ENCODE data around the gene PRDM16.

PRDM16 gene

GRCh38 chr1:3467096-3468036 lies 398.4 kb downstream of the PRDM16 start:
- TF ChIP-seq CTCF (conservative IDR thresholded peaks at IDR 0.05; ENCODE audit: low read depth, low read length), result no peak
- DNase-seq (ENCODE audit: low read depth), result no peak

GRCh38 chr1:3468236-3469103 lies 399.5 kb downstream of the PRDM16 start:
- no peak for TF ChIP-seq CTCF (conservative IDR thresholded peaks at IDR 0.05; ENCODE audit: low read depth, low read length)
- DNase-seq (ENCODE audit: low read depth), result no peak
- H3K4me3 ChIP-seq (ENCODE audit: low read depth, low read length), result no peak overlapping the region

More at GRCh38 chr1:3467096-3468036, 398.4 kb downstream of the PRDM16 start:
- H3K4me3 ChIP-seq (ENCODE audit: low read depth, low read length), result no peak overlapping the region

- H3K4me3 ChIP-seq (ENCODE audit: low read depth, low read length), result no peak overlapping the region
- TF ChIP-seq CTCF (conservative IDR thresholded peaks at IDR 0.05; ENCODE audit: low read depth, low read length), result no peak
- no peak for DNase-seq (ENCODE audit: low read depth)
Observed at GRCh38 chr1:3469104-3469848, 400.3 kb downstream of the PRDM16 start.

- DNase-seq (ENCODE audit: low read depth), result no peak
Observed at GRCh38 chr1:3469849-3470649, 401.0 kb downstream of the PRDM16 start.

GRCh38 chr1:3470650-3471355 lies 401.8 kb downstream of the PRDM16 start:
- no peak for DNase-seq (ENCODE audit: low read depth)
- no peak overlapping the region for H3K4me3 ChIP-seq (ENCODE audit: low read depth, low read length)
- TF ChIP-seq CTCF (conservative IDR thresholded peaks at IDR 0.05; ENCODE audit: low read depth, low read length), result no peak

More at GRCh38 chr1:3469849-3470649, 401.0 kb downstream of the PRDM16 start:
- no peak for TF ChIP-seq CTCF (conservative IDR thresholded peaks at IDR 0.05; ENCODE audit: low read depth, low read length)
- H3K4me3 ChIP-seq (ENCODE audit: low read depth, low read length), result no peak overlapping the region

Measured in choroid plexus epithelial cell (primary cell).